ACC112 (cell line): ENCODE results near the gene USP5.
A peak's percentile ranks its signal among the peaks of the same experiment; 100 is the strongest.

Source experiments
- H2AFZ ChIP-seq: fragments of 200-600 bp; sonication (generic); one replicate; pipeline ENCODE4 v1.6.0; 2017; ENCODE audit warnings: antibody characterized with exemption, low read length; ENCODE audit not compliant: unreplicated experiment
- H3K27ac ChIP-seq: fragments of 200-600 bp; sonication (generic); 2 replicates; pipeline ENCODE4 v1.5.1; 2014; ENCODE audit warnings: low read depth, mild to moderate bottlenecking, antibody characterized with exemption, low read length, moderate library complexity
- H3K27me3 ChIP-seq: fragments of 200-600 bp; sonication (generic); 2 replicates; pipeline ENCODE4 v1.6.1; 2014; ENCODE audit warnings: mild to moderate bottlenecking, antibody characterized with exemption, low read length, moderate library complexity, mixed read lengths; ENCODE audit not compliant: insufficient read depth
- H3K36me3 ChIP-seq: fragments of 200-600 bp; sonication (generic); 2 replicates; pipeline ENCODE4 v1.6.1; 2016; ENCODE audit warnings: mild to moderate bottlenecking, antibody characterized with exemption, low read length, moderate library complexity, mixed read lengths; ENCODE audit not compliant: insufficient read depth
- H3K4me1 ChIP-seq: fragments of 200-600 bp; sonication (generic); one replicate; pipeline ENCODE4 v1.6.1; 2016; ENCODE audit warnings: low read length, mixed read lengths; ENCODE audit not compliant: insufficient read depth, unreplicated experiment, control insufficient read depth
- H3K4me3 ChIP-seq: fragments of 200-600 bp; sonication (generic); 2 replicates; pipeline ENCODE4 v1.5.1; 2014; ENCODE audit warnings: mild to moderate bottlenecking, low read depth, low read length
- H3K79me2 ChIP-seq: fragments of 200-600 bp; sonication (generic); one replicate; pipeline ENCODE4 v1.6.0; 2016; ENCODE audit warnings: low read length; ENCODE audit not compliant: control insufficient read depth, unreplicated experiment, insufficient read depth

USP5 gene

DNA sequence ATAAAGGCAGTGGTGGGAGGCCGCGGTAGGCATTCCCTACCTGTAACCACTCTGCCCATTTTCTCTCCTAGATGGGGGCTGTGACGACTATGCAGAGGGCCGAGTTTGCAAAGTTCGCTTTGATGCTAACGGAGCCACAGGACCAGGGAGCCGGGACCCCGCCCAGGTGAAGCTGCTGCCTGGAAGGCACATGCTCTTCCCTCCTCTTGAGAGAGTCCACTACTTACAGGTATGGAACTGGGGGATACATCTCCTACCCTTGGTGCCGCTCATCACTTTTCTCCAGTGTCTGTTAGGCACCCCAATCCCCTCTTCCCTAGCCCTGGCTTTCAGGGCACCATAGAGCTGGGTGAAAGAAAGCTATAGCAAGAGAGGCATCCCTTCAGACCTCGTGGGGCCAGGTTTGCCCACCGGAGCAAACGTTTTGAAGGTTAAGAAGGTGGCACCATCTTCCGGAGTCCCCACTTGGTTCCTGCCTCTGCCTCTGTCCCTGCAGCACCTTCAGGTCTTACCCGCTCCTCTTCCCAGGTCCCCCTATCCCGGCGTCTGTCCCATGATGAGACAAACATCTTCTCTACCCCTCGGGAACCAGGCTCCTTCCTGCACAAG lies 25.7 kb upstream of the USP5 start:
- Histone ChIP-seq H2AFZ (no peak overlapping the region), H3K36me3 (no peaks in the 10 kb centered on the region), H3K79me2 (peaks cover 29% of the 10 kb centered on the region), H3K4me1 (peaks cover 31% of the 10 kb centered on the region), H3K27me3 (peaks cover 11% of the 10 kb centered on the region; the same call in 1 of the 2 replicates), H3K4me3 (no peak overlapping the region), H3K27ac (no peak overlapping the region)

DNA sequence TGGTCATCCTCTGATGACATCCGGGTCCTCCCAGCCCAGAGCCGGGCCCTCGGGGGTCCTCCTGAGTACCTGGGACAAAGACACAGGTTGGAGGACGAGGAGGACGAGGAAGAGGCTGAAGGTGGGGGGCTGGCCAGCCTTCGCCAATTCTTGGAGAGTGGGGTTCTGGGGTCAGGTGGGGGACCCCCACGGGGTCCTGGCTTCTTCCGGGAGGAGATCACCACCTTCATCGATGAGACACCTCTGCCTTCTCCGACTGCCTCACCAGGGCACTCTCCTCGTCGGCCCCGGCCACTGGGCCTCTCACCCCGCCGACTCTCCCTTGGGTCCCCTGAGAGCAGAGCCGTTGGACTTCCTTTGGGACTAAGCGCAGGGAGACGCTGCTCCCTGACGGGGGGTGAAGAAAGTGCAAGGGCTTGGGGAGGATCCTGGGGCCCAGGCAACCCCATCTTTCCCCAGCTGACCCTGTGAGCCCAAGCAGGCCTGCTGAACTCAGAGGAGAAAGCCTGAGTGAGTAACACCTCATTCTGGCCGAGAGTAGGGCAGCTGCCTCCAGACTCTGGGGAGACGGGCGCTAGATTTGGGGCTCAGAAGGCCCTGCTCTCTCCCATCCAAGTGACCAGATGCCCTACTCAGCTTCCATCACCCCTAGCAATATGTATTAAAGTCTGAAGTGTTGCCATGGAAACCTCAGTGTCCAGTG lies 25.1 kb upstream of the USP5 start:
- Histone ChIP-seq H3K79me2 (peaks cover 29% of the 10 kb centered on the region), H3K4me3 (peak overlapping the region; percentile 68; the same call in 1 of the 2 replicates), H3K4me1 (peaks cover 27% of the 10 kb centered on the region), H3K27ac (peak overlapping the region; percentile 73), H2AFZ (peak overlapping the region; percentile 67), H3K27me3 (peaks cover 9% of the 10 kb centered on the region; the same call in 1 of the 2 replicates), H3K36me3 (peaks cover 2% of the 10 kb centered on the region; the same call in 1 of the 2 replicates)

DNA sequence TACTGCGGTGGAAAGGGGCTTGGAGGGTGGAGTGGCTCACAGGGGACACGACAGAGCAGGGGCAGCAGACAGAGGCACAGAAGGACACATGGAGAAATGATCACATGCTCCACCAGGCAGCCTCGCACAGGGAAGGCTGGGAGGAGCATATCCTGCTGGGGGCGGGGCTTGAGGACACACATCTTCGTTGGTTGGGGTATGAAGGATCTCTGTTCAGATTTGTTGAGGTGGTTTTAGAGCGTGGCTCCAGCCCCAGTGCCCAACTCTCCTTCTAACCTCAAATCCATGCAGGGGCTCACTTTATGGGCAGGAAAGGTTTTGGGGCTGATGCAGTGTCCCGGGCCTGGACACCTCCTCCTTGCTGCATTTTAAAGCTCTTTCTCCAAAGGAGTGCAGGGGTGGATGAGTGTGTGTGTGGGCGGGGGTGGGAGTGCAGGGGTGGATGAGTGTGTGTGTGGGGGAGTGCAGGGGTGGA lies 24.5 kb upstream of the USP5 start:
- 0 out of 2 replicates have a peak, but pooled peaks cover 6% of the 10 kb centered on the region for H3K27me3 ChIP-seq
- H3K36me3 ChIP-seq: peaks cover 5% of the 10 kb centered on the region; the same call in 1 of the 2 replicates
- peak overlapping the region; percentile 67 for H2AFZ ChIP-seq
- H3K79me2 ChIP-seq: peaks cover 29% of the 10 kb centered on the region
- peak overlapping the region; percentile 73 for H3K27ac ChIP-seq
- H3K4me3 ChIP-seq: peak overlapping the region; percentile 68
- peaks cover 25% of the 10 kb centered on the region for H3K4me1 ChIP-seq

DNA sequence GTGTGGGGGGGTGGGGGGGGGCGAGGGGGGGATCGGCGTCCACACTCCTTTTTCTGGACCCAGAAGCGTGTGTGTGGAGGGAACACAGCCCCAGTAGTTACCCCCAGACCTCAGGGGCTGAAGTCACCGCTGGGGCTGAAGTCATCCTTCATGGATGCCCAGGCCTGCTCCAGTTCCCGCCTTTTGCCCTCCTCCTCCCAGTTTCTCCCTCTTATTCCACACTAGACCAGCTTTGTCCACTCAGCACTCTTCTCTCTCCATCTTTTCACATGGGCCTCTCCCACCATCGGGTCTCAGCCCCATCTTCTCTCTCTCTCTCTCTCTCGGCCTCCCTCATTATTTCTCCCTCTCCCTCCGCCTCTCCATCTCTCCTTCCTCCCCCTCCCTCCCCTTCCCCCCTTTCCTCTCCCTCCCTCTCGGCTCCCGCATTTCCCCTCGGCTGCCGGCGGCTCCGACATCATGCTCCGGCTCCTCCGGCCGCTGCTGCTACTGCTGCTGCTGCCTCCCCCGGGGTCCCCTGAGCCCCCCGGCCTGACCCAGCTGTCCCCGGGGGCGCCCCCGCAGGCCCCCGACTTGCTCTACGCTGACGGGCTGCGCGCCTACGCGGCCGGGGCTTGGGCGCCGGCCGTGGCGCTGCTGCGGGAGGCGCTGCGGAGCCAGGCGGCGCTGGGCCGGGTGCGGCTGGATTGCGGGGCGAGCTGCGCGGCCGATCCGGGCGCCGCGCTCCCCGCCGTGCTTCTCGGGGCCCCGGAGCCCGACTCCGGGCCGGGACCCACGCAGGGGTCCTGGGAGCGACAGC lies 23.8 kb upstream of the USP5 start, which contains the start of gene P3H3:
Gene P3H3 (plus strand): TSS at position 426 of the 799 bp plus-strand sequence. CDS start 34 bp downstream, at position 460.
- H3K36me3 ChIP-seq: peaks cover 7% of the 10 kb centered on the region
- H3K79me2 ChIP-seq: peaks cover 29% of the 10 kb centered on the region
- peaks cover 25% of the 10 kb centered on the region for H3K4me1 ChIP-seq
- no peaks in the 10 kb centered on the region for H3K27me3 ChIP-seq
- H2AFZ ChIP-seq: peak within 1 kb of the TSS; percentile 80
- H3K27ac ChIP-seq: peak within 1 kb of the TSS; percentile 73
- H3K4me3 ChIP-seq: peak within 1 kb of the TSS; percentile 100

DNA sequence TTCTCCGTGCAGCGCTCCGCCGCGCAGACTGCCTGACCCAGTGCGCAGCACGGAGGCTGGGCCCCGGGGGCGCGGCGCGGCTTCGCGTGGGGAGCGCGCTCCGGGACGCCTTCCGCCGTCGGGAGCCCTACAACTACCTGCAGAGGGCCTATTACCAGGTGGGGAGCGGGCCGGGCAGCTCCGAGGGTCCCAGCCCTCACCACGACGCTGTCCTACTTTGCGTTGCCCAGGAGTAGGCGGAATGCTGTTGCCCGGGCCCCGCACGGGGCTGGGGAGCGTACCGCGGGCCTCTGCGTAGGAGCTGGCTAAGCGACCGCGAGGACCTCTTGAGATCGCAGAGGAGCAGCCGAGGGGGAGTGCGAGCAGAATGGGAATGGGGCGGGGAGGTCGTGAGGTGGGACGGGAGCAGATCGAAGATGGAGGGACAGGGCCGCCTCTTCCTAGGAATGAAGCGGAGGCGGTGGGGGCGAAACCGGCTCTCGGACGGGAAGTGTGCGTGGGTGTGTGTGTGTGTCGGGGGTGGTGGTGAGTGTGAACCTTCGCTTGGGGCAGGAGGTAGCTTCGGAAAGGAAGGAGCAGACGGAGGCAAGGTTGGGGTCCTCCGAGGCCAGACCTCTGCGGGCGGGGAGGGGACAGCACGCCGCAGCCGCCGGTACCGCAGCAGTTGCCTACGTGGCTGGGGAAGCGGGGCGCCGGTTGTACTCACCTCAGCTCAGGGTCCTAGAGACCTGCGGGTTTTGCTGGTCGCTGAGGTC lies 23.0 kb upstream of the USP5 start:
- H3K36me3 ChIP-seq: peaks cover 13% of the 10 kb centered on the region
- peak overlapping the region; percentile 100 for H3K4me3 ChIP-seq
- H2AFZ ChIP-seq: peak overlapping the region; percentile 80
- peaks cover 29% of the 10 kb centered on the region for H3K79me2 ChIP-seq
- peaks cover 25% of the 10 kb centered on the region for H3K4me1 ChIP-seq
- H3K27ac ChIP-seq: peak overlapping the region; percentile 61
- no peaks in the 10 kb centered on the region for H3K27me3 ChIP-seq

DNA sequence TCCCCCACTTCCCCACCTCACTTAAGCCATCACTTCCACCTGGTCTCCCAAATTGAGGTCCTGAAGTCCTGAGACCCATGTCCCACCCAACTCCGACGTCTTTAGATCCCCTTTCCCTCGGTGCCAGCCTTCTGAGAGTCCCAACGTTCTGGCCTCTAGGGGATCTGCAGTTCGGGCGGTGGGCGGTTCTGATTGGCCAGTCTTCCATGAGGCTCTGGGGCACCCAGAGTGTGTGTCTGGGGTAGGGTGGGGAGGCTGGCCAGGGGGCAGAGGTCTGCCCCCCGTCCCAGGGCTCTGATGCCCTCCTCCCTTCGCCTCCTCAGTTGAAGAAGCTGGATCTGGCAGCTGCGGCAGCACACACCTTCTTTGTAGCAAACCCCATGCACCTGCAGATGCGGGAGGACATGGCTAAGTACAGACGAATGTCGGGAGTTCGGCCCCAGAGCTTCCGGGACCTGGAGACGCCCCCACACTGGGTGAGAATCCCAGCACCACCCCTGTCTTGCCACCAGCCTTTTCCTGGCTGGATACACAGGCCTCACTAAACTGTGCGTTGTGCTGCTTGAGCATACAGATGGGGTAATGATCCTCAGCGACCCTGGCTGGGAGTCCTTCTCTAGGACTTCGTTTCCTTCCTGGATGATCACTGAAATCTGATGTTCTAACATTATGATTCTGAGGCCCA lies 22.3 kb upstream of the USP5 start:
- H3K27ac ChIP-seq: peak overlapping the region; percentile 61
- no peaks in the 10 kb centered on the region for H3K27me3 ChIP-seq
- H3K4me1 ChIP-seq: peaks cover 25% of the 10 kb centered on the region
- H3K4me3 ChIP-seq: peak overlapping the region; percentile 100
- peak overlapping the region; percentile 80 for H2AFZ ChIP-seq
- peaks cover 29% of the 10 kb centered on the region for H3K79me2 ChIP-seq
- peaks cover 13% of the 10 kb centered on the region for H3K36me3 ChIP-seq

DNA sequence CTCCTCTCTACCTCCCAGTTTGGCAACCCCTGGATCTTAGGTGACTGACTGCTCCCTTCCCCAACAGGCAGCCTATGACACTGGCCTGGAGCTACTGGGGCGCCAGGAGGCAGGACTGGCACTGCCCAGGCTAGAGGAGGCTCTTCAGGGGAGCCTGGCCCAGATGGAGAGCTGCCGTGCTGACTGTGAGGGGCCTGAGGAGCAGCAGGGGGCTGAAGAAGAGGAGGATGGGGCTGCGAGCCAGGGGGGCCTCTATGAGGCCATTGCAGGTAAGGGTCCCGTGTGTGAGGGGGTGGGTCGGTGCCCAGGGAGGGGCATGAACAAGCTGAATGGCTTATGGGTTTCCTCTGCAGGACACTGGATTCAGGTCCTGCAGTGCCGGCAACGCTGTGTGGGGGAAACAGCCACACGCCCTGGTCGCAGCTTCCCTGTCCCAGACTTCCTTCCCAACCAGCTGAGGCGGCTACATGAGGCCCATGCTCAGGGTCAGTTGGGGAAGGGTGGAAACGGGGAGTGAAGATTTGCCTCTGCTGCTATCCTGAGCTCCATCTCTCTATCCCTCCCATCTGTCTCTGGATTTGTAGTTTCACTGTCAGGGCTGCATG lies 21.6 kb upstream of the USP5 start:
- Histone ChIP-seq H3K4me3 (peak overlapping the region; percentile 100), H3K36me3 (peaks cover 13% of the 10 kb centered on the region), H3K27ac (no peak overlapping the region), H3K27me3 (no peaks in the 10 kb centered on the region), H3K4me1 (peaks cover 19% of the 10 kb centered on the region), H2AFZ (no peak overlapping the region), H3K79me2 (peaks cover 29% of the 10 kb centered on the region)

DNA sequence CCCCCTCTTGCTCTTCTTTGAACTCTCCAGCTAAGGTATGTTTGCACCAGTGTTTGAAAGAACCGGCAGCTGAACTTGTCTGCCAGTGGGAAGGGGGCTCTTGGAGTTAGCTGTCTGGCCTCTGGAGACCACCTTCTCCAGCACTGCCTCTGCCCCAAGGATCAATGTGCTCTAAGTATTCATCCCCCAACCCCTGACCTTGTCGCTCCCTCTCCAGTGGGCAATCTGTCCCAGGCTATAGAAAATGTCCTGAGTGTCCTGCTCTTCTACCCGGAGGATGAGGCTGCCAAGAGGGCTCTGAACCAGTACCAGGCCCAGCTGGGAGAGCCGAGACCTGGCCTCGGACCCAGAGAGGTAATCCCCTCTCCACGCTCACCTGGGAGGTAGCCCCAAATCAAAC lies 21.0 kb upstream of the USP5 start:
- Histone ChIP-seq H3K27ac (no peak overlapping the region), H3K4me3 (no peak overlapping the region), H3K4me1 (peaks cover 18% of the 10 kb centered on the region), H3K36me3 (peaks cover 13% of the 10 kb centered on the region), H3K27me3 (no peaks in the 10 kb centered on the region), H3K79me2 (peaks cover 29% of the 10 kb centered on the region), H2AFZ (no peak overlapping the region)

DNA sequence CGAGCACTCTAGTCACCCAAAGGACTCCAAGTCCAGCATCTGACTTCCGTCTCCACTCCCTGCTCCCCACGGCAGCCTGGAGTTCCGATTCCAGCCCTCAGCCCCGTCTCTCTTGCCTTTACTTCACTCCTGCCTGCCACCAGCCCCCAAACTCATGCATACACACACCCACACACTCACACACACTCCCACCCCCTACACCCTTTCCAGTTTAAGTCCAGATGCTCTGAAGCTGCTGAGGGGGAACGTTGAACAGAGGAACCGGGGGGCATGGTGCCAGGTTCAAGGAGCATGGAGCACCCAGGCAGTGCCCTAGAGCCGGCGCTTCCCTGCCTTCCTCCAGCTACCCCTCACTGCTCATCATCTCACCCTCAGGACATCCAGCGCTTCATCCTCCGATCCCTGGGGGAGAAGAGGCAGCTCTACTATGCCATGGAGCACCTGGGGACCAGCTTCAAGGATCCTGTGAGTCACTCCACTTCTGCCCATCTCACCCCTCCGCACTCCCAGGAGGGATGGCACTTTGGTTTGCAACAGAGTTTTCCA lies 20.4 kb upstream of the USP5 start:
- H2AFZ ChIP-seq: no peak overlapping the region
- peaks cover 13% of the 10 kb centered on the region for H3K36me3 ChIP-seq
- H3K27me3 ChIP-seq: no peaks in the 10 kb centered on the region
- H3K79me2 ChIP-seq: peaks cover 29% of the 10 kb centered on the region
- H3K27ac ChIP-seq: no peak overlapping the region
- H3K4me3 ChIP-seq: no peak overlapping the region
- peaks cover 18% of the 10 kb centered on the region for H3K4me1 ChIP-seq
